HEK293 (cell line): Measurements from ENCODE around the gene COA4.

Experiments
- CTCF ChIA-PET: fragments of 350-600 bp; formaldehyde crosslinking; extraction: SDS; loops from one replicate; lab custom pipeline; 2021; ENCODE audit warnings: antibody characterized with exemption; lab: Yijun Ruan, JAX
- POLR2A ChIA-PET: fragments of 300-600 bp; formaldehyde crosslinking; extraction: SDS; loops from one replicate; lab custom pipeline; 2020; ENCODE audit warnings: antibody characterized with exemption, inconsistent platforms; lab: Yijun Ruan, JAX
- H3K27ac ChIP-seq: fragments of 200-500 bp; sonication (Bioruptor generic); 2 replicates; pipeline ENCODE4 v1.5.1; 2014; ENCODE audit warnings: low read depth, low read length, control low read depth, inconsistent platforms; ENCODE audit errors: extremely low read depth
- H3K36me3 ChIP-seq, 2 experiments: fragments of 200-500 bp in 1 of 2; sonication (Bioruptor generic) in 1 of 2; 1 replicate in 1 of 2; 2 replicates in 1 of 2; pipeline ENCODE4 v1.5.1; 2014 to 2017; ENCODE audit warnings: inconsistent platforms in 2 of 2, low read length in 2 of 2; ENCODE audit not compliant: control insufficient read depth in 2 of 2, insufficient read depth in 1 of 2
- H3K4me1 ChIP-seq: fragments of 200-500 bp; sonication (Bioruptor generic); 2 replicates; pipeline ENCODE4 v1.5.1; 2014; ENCODE audit warnings: mild to moderate bottlenecking, low read length, inconsistent platforms; ENCODE audit not compliant: control insufficient read depth, insufficient read depth
- H3K4me3 ChIP-seq: 2 replicates; pipeline ENCODE4 v1.5.1; 2011; ENCODE audit warnings: low read depth, mild to moderate bottlenecking, control low read depth, low read length, moderate library complexity
- H3K9me3 ChIP-seq: fragments of 200-500 bp; sonication (Bioruptor generic); 2 replicates; pipeline ENCODE4 v1.5.1; 2014; ENCODE audit warnings: low read depth, low read length, inconsistent platforms; ENCODE audit not compliant: control insufficient read depth, insufficient read depth
- BCL11B ChIP-seq: fragments of 450-650 bp; formaldehyde crosslinking; IDR thresholded peaks from 2 replicates; pipeline ENCODE4 v1.5.1; 2016; ENCODE audit warnings: low read depth, missing biosample characterization, missing genetic modification characterization
- EGR2 ChIP-seq: fragments of 450-650 bp; formaldehyde crosslinking; IDR thresholded peaks from 2 replicates; pipeline ENCODE4 v1.5.1; 2016; ENCODE audit warnings: low read depth, missing biosample characterization, missing genetic modification characterization
- HOXD13 ChIP-seq: sonication (generic); formaldehyde crosslinking; IDR thresholded peaks from 2 replicates; pipeline ENCODE4 v1.8.0; 2022; ENCODE audit warnings: missing genetic modification reagents, borderline replicate concordance
- OVOL3 ChIP-seq: fragments of 450-650 bp; formaldehyde crosslinking; IDR thresholded peaks from 2 replicates; pipeline ENCODE4 v1.5.1; 2016; ENCODE audit warnings: missing biosample characterization, missing genetic modification characterization
- PRDM1 ChIP-seq: fragments of 450-650 bp; formaldehyde crosslinking; IDR thresholded peaks from 2 replicates; pipeline ENCODE4; 2016; ENCODE audit warnings: missing biosample characterization, missing genetic modification characterization
- SP3 ChIP-seq: fragments of 450-650 bp; formaldehyde crosslinking; IDR thresholded peaks from 2 replicates; pipeline ENCODE4 v1.5.1; 2016; ENCODE audit warnings: missing biosample characterization, missing genetic modification characterization
- ZBTB17 ChIP-seq: fragments of 450-650 bp; formaldehyde crosslinking; IDR thresholded peaks from 2 replicates; pipeline ENCODE4 v1.5.1; 2016; ENCODE audit warnings: missing biosample characterization, missing genetic modification characterization
- ZBTB48 ChIP-seq: fragments of 450-650 bp; formaldehyde crosslinking; IDR thresholded peaks from 2 replicates; pipeline ENCODE4 v1.5.1; 2016; ENCODE audit warnings: missing biosample characterization, missing genetic modification characterization
- ZBTB7A ChIP-seq: fragments of 450-650 bp; formaldehyde crosslinking; IDR thresholded peaks from 2 replicates; pipeline ENCODE4 v1.5.1; 2016; ENCODE audit warnings: low read depth, missing biosample characterization, missing genetic modification characterization
- ZFP37 ChIP-seq: fragments of 450-650 bp; formaldehyde crosslinking; IDR thresholded peaks from 2 replicates; pipeline ENCODE4 v1.5.1; 2016; ENCODE audit warnings: missing biosample characterization, missing genetic modification characterization
- ZNF146 ChIP-seq: fragments of 450-650 bp; formaldehyde crosslinking; IDR thresholded peaks from 2 replicates; pipeline ENCODE4 v1.5.1; 2016; ENCODE audit warnings: missing biosample characterization, missing genetic modification characterization
- ZNF202 ChIP-seq: fragments of 450-650 bp; formaldehyde crosslinking; IDR thresholded peaks from 2 replicates; pipeline ENCODE4 v1.5.1; 2016; ENCODE audit warnings: missing biosample characterization, missing genetic modification characterization, borderline replicate concordance
- ZNF24 ChIP-seq: fragments of 450-650 bp; formaldehyde crosslinking; IDR thresholded peaks from 2 replicates; pipeline ENCODE4 v1.5.1; 2016; ENCODE audit warnings: missing biosample characterization, missing genetic modification characterization
- ZNF311 ChIP-seq: fragments of 450-650 bp; formaldehyde crosslinking; IDR thresholded peaks from 2 replicates; pipeline ENCODE4 v1.5.1; 2017; ENCODE audit warnings: missing biosample characterization, missing genetic modification characterization, borderline replicate concordance
- ZNF335 ChIP-seq: fragments of 450-650 bp; formaldehyde crosslinking; conservative IDR thresholded peaks from 2 replicates; pipeline ENCODE4 v1.5.1; 2016; ENCODE audit warnings: missing biosample characterization, missing genetic modification characterization
- ZNF423 ChIP-seq: fragments of 450-650 bp; formaldehyde crosslinking; IDR thresholded peaks from 2 replicates; pipeline ENCODE4 v1.5.1; 2016; ENCODE audit warnings: missing biosample characterization, missing genetic modification characterization
- ZNF514 ChIP-seq: fragments of 450-650 bp; formaldehyde crosslinking; IDR thresholded peaks from 2 replicates; pipeline ENCODE4 v1.5.1; 2016; ENCODE audit warnings: missing biosample characterization, missing genetic modification characterization
- ZNF549 ChIP-seq: fragments of 450-650 bp; IDR thresholded peaks from 2 replicates; pipeline ENCODE4 v1.5.1; 2018; ENCODE audit warnings: missing biosample characterization, missing genetic modification characterization, mild to moderate bottlenecking, inconsistent platforms, moderate library complexity
- ZNF560 ChIP-seq: fragments of 450-650 bp; formaldehyde crosslinking; IDR thresholded peaks from 2 replicates; pipeline ENCODE4 v1.5.1; 2017; ENCODE audit warnings: missing biosample characterization, missing genetic modification characterization, borderline replicate concordance
- ZNF624 ChIP-seq: fragments of 450-650 bp; formaldehyde crosslinking; IDR thresholded peaks from 2 replicates; pipeline ENCODE4 v1.5.1; 2017; ENCODE audit warnings: missing biosample characterization, missing genetic modification characterization
- ZNF701 ChIP-seq: fragments of 450-650 bp; formaldehyde crosslinking; IDR thresholded peaks from 2 replicates; pipeline ENCODE4 v1.5.1; 2016; ENCODE audit warnings: missing biosample characterization, missing genetic modification characterization
- ZNF776 ChIP-seq: fragments of 450-650 bp; formaldehyde crosslinking; IDR thresholded peaks from 2 replicates; pipeline ENCODE4 v1.5.0; 2017; ENCODE audit warnings: missing biosample characterization, missing genetic modification characterization, borderline replicate concordance
- ZNF785 ChIP-seq: fragments of 450-650 bp; formaldehyde crosslinking; IDR thresholded peaks from 2 replicates; pipeline ENCODE4 v1.5.1; 2016; ENCODE audit warnings: missing biosample characterization, missing genetic modification characterization
- ZNF792 ChIP-seq: fragments of 450-650 bp; formaldehyde crosslinking; IDR thresholded peaks from 2 replicates; pipeline ENCODE4 v1.5.1; 2016; ENCODE audit warnings: missing biosample characterization, missing genetic modification characterization
- ZNF837 ChIP-seq: fragments of 450-650 bp; formaldehyde crosslinking; IDR thresholded peaks from 2 replicates; pipeline ENCODE4 v1.5.1; 2016; ENCODE audit warnings: missing biosample characterization, missing genetic modification characterization
- TF ChIP-seq, protein P1 (sequence below): fragments of 450-650 bp; formaldehyde crosslinking; IDR thresholded peaks from 2 replicates; pipeline ENCODE4 v1.5.1; 2016; ENCODE audit warnings: missing biosample characterization, missing genetic modification characterization, low read depth
- TF ChIP-seq, protein P2 (sequence below): fragments of 450-650 bp; formaldehyde crosslinking; IDR thresholded peaks from 2 replicates; pipeline ENCODE4 v1.5.1; 2017; ENCODE audit warnings: missing biosample characterization, missing genetic modification characterization
- TF ChIP-seq, protein P3 (sequence below): fragments of 450-650 bp; formaldehyde crosslinking; IDR thresholded peaks from 2 replicates; pipeline ENCODE4 v1.5.1; 2016; ENCODE audit warnings: missing biosample characterization, missing genetic modification characterization
- TF ChIP-seq, protein P4 (sequence below): fragments of 450-650 bp; formaldehyde crosslinking; IDR thresholded peaks from 2 replicates; pipeline ENCODE4 v1.5.1; 2016; ENCODE audit warnings: missing biosample characterization, missing genetic modification characterization
- TF ChIP-seq, protein P5 (sequence below): fragments of 450-650 bp; formaldehyde crosslinking; IDR thresholded peaks from 2 replicates; pipeline ENCODE4 v1.5.1; 2017; ENCODE audit warnings: missing biosample characterization, missing genetic modification characterization

Gene COA4

DNA sequence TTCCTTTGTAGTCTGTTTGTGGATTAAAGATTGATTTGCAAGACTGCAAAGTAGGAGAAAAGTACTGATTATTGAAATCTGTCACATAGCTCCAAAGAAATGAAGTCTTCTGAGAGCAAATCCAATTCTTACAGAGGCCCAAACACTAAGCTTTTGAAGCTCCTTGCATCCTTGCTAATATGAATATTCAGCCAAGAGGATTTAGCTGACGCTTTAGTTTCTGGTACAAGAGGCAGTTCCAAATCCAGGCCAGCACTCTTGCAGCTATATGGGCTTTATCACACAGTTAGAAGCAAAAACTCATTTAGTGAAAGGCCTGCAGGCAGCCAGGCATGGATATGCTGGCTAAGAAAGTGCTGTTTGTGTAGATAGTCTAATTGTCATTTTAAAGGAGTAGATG, 12.9 kb upstream of the COA4 start:
- H3K36me3 ChIP-seq, result peaks cover 4 to 45% of the 10 kb centered on the region in 2 experiments; a peak in 2 of 3 replicates
- TF ChIP-seq ZFP37 (no peak), ZNF549 (no peak), ZNF701 (tag by site-specific recombination) (no peak), EGR2 (tag by site-specific recombination) (no peak)
- TF ChIP-seq, protein P1, sequence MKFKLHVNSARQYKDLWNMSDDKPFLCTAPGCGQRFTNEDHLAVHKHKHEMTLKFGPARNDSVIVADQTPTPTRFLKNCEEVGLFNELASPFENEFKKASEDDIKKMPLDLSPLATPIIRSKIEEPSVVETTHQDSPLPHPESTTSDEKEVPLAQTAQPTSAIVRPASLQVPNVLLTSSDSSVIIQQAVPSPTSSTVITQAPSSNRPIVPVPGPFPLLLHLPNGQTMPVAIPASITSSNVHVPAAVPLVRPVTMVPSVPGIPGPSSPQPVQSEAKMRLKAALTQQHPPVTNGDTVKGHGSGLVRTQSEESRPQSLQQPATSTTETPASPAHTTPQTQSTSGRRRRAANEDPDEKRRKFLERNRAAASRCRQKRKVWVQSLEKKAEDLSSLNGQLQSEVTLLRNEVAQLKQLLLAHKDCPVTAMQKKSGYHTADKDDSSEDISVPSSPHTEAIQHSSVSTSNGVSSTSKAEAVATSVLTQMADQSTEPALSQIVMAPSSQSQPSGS (tag by site-specific recombination), result no peak
- no peaks in the 10 kb centered on the region for H3K4me1 ChIP-seq
- no peak overlapping the region for H3K27ac ChIP-seq
- no peaks in the 10 kb centered on the region for H3K9me3 ChIP-seq
- ChIA-PET CTCF (no interaction called here), POLR2A (no interaction called here)
- H3K4me3 ChIP-seq, result no peak overlapping the region

DNA sequence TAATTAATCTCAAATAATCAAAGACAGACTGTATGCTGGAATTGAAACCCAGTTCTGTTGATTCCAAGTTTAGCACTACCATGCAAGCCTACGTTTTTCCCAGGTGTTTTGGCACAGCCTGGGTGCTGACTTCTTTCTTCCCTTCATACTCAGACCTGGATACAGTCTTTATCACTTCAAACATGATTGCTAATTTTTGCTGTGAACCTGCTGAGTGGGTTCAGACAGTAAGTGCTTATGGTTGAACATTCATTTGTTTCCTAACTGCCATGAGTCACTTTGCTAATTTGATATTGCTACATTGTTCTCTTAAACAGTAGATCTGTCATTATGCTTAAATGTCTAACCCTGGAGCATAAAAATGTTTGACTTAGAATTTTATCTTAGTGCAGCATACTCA, 12.4 kb upstream of the COA4 start:
- no peaks in the 10 kb centered on the region for H3K4me1 ChIP-seq
- ChIA-PET CTCF (no interaction called here), POLR2A (no interaction called here)
- no peaks in the 10 kb centered on the region for H3K9me3 ChIP-seq
- no peak overlapping the region for H3K27ac ChIP-seq
- no peak overlapping the region for H3K4me3 ChIP-seq
- peaks cover 4 to 44% of the 10 kb centered on the region in 2 experiments; a peak in 2 of 3 replicates for H3K36me3 ChIP-seq
- TF ChIP-seq ZNF560 (tag by site-specific recombination) (no peak), ZNF335 (no peak), ZNF837 (tag by site-specific recombination) (no peak), ZBTB7A (tag by site-specific recombination) (no peak), BCL11B (no peak), ZNF24 (tag by site-specific recombination) (no peak), ZBTB17 (no peak), ZNF624 (tag by site-specific recombination) (no peak), ZBTB48 (tag by site-specific recombination) (no peak), ZNF776 (tag by site-specific recombination) (no peak), ZNF514 (tag by site-specific recombination) (no peak), HOXD13 (CRISPR knock-in tag) (no peak), ZNF423 (no peak), SP3 (tag by site-specific recombination) (no peak)
- TF ChIP-seq, protein P2, sequence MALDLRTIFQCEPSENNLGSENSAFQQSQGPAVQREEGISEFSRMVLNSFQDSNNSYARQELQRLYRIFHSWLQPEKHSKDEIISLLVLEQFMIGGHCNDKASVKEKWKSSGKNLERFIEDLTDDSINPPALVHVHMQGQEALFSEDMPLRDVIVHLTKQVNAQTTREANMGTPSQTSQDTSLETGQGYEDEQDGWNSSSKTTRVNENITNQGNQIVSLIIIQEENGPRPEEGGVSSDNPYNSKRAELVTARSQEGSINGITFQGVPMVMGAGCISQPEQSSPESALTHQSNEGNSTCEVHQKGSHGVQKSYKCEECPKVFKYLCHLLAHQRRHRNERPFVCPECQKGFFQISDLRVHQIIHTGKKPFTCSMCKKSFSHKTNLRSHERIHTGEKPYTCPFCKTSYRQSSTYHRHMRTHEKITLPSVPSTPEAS (tag by site-specific recombination), result no peak
- TF ChIP-seq, protein P3, sequence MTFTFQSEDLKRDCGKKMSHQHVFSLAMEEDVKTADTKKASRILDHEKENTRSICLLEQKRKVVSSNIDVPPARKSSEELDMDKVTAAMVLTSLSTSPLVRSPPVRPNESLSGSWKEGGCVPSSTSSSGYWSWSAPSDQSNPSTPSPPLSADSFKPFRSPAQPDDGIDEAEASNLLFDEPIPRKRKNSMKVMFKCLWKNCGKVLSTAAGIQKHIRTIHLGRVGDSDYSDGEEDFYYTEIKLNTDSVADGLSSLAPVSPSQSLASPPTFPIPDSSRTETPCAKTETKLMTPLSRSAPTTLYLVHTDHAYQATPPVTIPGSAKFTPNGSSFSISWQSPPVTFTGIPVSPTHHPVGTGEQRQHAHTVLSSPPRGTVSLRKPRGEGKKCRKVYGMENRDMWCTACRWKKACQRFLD (tag by site-specific recombination), result no peak

DNA sequence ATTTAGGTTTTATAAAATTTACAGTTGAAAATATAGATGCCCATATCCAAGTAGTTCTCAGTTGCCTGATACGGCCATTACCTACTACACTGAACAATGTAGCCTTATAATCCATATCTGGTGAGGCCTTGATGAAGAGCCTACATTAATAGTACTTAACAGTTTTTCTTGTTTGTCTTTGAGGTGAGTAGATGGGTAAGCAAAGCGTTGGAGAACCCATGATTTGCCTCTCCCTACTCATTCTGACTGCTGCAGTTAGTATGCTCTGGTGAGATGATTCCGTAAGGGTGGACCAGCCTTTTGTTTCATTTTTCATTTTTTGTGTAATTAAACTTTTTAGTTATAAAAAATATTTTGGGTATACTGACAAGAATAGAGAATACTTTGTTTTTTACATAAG, 11.6 kb upstream of the COA4 start:
- Histone ChIP-seq H3K9me3 (no peaks in the 10 kb centered on the region), H3K27ac (no peak overlapping the region), H3K36me3 (peaks cover 4 to 44% of the 10 kb centered on the region in 2 experiments; a peak in 2 of 3 replicates), H3K4me3 (no peak overlapping the region), H3K4me1 (no peaks in the 10 kb centered on the region)
- TF ChIP-seq, protein P4, sequence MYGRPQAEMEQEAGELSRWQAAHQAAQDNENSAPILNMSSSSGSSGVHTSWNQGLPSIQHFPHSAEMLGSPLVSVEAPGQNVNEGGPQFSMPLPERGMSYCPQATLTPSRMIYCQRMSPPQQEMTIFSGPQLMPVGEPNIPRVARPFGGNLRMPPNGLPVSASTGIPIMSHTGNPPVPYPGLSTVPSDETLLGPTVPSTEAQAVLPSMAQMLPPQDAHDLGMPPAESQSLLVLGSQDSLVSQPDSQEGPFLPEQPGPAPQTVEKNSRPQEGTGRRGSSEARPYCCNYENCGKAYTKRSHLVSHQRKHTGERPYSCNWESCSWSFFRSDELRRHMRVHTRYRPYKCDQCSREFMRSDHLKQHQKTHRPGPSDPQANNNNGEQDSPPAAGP (tag by site-specific recombination), result no peak
- TF ChIP-seq ZNF792 (tag by site-specific recombination) (no peak), ZNF202 (tag by site-specific recombination) (no peak), ZNF311 (tag by site-specific recombination) (no peak), ZNF785 (no peak), ZNF335 (no peak), OVOL3 (tag by site-specific recombination) (no peak), PRDM1 (tag by site-specific recombination) (no peak), ZNF146 (tag by site-specific recombination) (no peak)
- TF ChIP-seq, protein P5, sequence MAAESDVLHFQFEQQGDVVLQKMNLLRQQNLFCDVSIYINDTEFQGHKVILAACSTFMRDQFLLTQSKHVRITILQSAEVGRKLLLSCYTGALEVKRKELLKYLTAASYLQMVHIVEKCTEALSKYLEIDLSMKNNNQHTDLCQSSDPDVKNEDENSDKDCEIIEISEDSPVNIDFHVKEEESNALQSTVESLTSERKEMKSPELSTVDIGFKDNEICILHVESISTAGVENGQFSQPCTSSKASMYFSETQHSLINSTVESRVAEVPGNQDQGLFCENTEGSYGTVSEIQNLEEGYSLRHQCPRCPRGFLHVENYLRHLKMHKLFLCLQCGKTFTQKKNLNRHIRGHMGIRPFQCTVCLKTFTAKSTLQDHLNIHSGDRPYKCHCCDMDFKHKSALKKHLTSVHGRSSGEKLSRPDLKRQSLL (tag by site-specific recombination), result no peak
- ChIA-PET CTCF (interaction anchor here (1.1 kb wide), 1 partner anchor 10 kb away, joined by 3 read pairs; no protein-coding TSS in a partner anchor), POLR2A (no interaction called here)
